HG02571 (cell line): Measurements from ENCODE around the gene GRK1.
A peak's percentile ranks its signal among the peaks of the same experiment; 100 is the strongest.
"Not testable (repeated sequence)": the region's sequence is repeated elsewhere in the genome, so short reads cannot be mapped to it uniquely, and the experiment has no call there.

Experiments
- ATAC-seq: cut with Tn5 transposase; IDR thresholded peaks from one replicate; pipeline ENCODE4 v1.9.1; 2021; ENCODE audit warnings: mild to moderate bottlenecking, moderate library complexity; ENCODE audit not compliant: unreplicated experiment

GRK1 gene

GRCh38 chr13:113664751-113665596, 2.0 kb upstream of the GRK1 start:
- ATAC-seq, result no peak

GRCh38 chr13:113665597-113666328, 1.3 kb upstream of the GRK1 start:
- ATAC-seq, result no peak

GRCh38 chr13:113666329-113666670, 719 bp upstream of the GRK1 start:
- no peak for ATAC-seq

GRCh38 chr13:113667771-113668490, 912 bp downstream of the GRK1 start:
- no peak for ATAC-seq

- no peak for ATAC-seq
These were observed 1.5 kb downstream of the GRK1 start for GRCh38 chr13:113668491-113668971.

- no peak for ATAC-seq
These were observed 2.3 kb downstream of the GRK1 start for GRCh38 chr13:113669231-113669754.

- no peak for ATAC-seq
These were observed 2.8 kb downstream of the GRK1 start for GRCh38 chr13:113669755-113670341.

- no peak for ATAC-seq
These were observed 3.5 kb downstream of the GRK1 start for GRCh38 chr13:113670541-113670940.

- ATAC-seq, result no peak
These were observed 4.3 kb downstream of the GRK1 start for GRCh38 chr13:113671066-113672001.

GRCh38 chr13:113672002-113672651, 5.1 kb downstream of the GRK1 start:
- ATAC-seq, result no peak

- ATAC-seq, result no peak
These were observed 55.9 kb downstream of the GRK1 start for GRCh38 chr13:113722921-113723320.

- ATAC-seq, result no peak
These were observed 56.5 kb downstream of the GRK1 start for GRCh38 chr13:113723410-113724015.

- no peak for ATAC-seq
These were observed 57.2 kb downstream of the GRK1 start for GRCh38 chr13:113724016-113724758.

- ATAC-seq, result peak; percentile 73
These were observed 57.8 kb downstream of the GRK1 start for GRCh38 chr13:113724780-113725315.

GRCh38 chr13:113725329-113726105, 58.5 kb downstream of the GRK1 start:
- ATAC-seq, result not testable (repeated sequence)

GRCh38 chr13:113726106-113726821, 59.2 kb downstream of the GRK1 start:
- not testable (repeated sequence) for ATAC-seq
